ENCODE measurements around the gene BBX.

The BBX gene

GRCh38 chr3:107847791-107848190 lies 325.0 kb downstream of the BBX start:
- Histone ChIP-seq H3K79me1 (ENCODE audit: low read depth, low read length) (no peaks in the 10 kb centered on the region), H3K14ac (ENCODE audit: low read length) (no peak overlapping the region), H2BK12ac (ENCODE audit: low read length) (no peak overlapping the region), H3K9me3 (replicated peaks in 1 of 2; ENCODE audit: control insufficient read depth in 2 of 2, insufficient read depth in 1 of 2, low read depth in 1 of 2, low read length in 2 of 2) (no peaks in the 10 kb centered on the region), H2BK5ac (ENCODE audit: low read length) (no peak overlapping the region), H3K27ac (replicated peaks; ENCODE audit: low read length) (no peak overlapping the region), H2AK5ac (ENCODE audit: low read depth, low read length) (no peak overlapping the region), H4K8ac (ENCODE audit: low read depth, low read length) (no peak overlapping the region), H2BK15ac (ENCODE audit: low read length) (no peak overlapping the region), H3K4ac (ENCODE audit: low read length) (no peak overlapping the region), H3K4me2 (ENCODE audit: insufficient read depth, low read length, poor library complexity, severe bottlenecking) (no peak overlapping the region), H3K18ac (ENCODE audit: low read length) (no peak overlapping the region), H3K36me3 (replicated peaks in 1 of 2; ENCODE audit: control insufficient read depth in 2 of 2, insufficient read depth in 2 of 2, low read length in 2 of 2) (no peaks in the 10 kb centered on the region), H2AFZ (ENCODE audit: low read length) (no peak overlapping the region), H3K4me3 (ENCODE audit: low read length in 2 of 2) (no peak overlapping the region), H3K27me3 (ENCODE audit: control insufficient read depth in 3 of 3, insufficient read depth in 3 of 3, low read depth in 1 of 3, low read length in 3 of 3) (peaks cover 0 to 1% (median 0%) of the 10 kb centered on the region in 3 experiments), H3K23ac (ENCODE audit: low read depth, low read length, poor library complexity) (no peak overlapping the region), H2BK120ac (ENCODE audit: low read depth, low read length) (no peak overlapping the region), H3K9ac (ENCODE audit: low read depth, low read length, poor library complexity) (no peak overlapping the region), H4K91ac (ENCODE audit: low read depth, low read length, poor library complexity) (no peak overlapping the region), H3K4me1 (ENCODE audit: control insufficient read depth in 2 of 2, insufficient read depth in 1 of 2, low read depth in 1 of 2, low read length in 2 of 2) (no peaks in the 10 kb centered on the region)
- DNase-seq (ENCODE audit: low spot score): no peak
- no CpG with 5 or more reads among the region's 8 CpGs for WGBS, 2 donors (ENCODE audit: extremely low coverage in 2 of 2, insufficient read length in 2 of 2, insufficient replicate concordance in 1 of 2)

GRCh38 chr3:107848351-107848915 lies 325.7 kb downstream of the BBX start:
- Histone ChIP-seq H2AK5ac (ENCODE audit: low read depth, low read length) (no peak overlapping the region), H3K36me3 (replicated peaks in 1 of 2; ENCODE audit: control insufficient read depth in 2 of 2, insufficient read depth in 2 of 2, low read length in 2 of 2) (no peaks in the 10 kb centered on the region), H2BK15ac (ENCODE audit: low read length) (no peak overlapping the region), H3K27ac (replicated peaks; ENCODE audit: low read length) (no peak overlapping the region), H2BK12ac (ENCODE audit: low read length) (no peak overlapping the region), H2BK120ac (ENCODE audit: low read depth, low read length) (no peak overlapping the region), H3K14ac (ENCODE audit: low read length) (no peak overlapping the region), H3K4me3 (ENCODE audit: low read length in 2 of 2) (no peak overlapping the region), H3K18ac (ENCODE audit: low read length) (no peak overlapping the region), H3K27me3 (ENCODE audit: control insufficient read depth in 3 of 3, insufficient read depth in 3 of 3, low read depth in 1 of 3, low read length in 3 of 3) (peaks cover 0 to 1% (median 0%) of the 10 kb centered on the region in 3 experiments), H3K4ac (ENCODE audit: low read length) (no peak overlapping the region), H4K8ac (ENCODE audit: low read depth, low read length) (no peak overlapping the region), H3K4me1 (ENCODE audit: control insufficient read depth in 2 of 2, insufficient read depth in 1 of 2, low read depth in 1 of 2, low read length in 2 of 2) (no peaks in the 10 kb centered on the region), H2AFZ (ENCODE audit: low read length) (no peak overlapping the region), H3K4me2 (ENCODE audit: insufficient read depth, low read length, poor library complexity, severe bottlenecking) (no peak overlapping the region), H4K91ac (ENCODE audit: low read depth, low read length, poor library complexity) (no peak overlapping the region), H3K9ac (ENCODE audit: low read depth, low read length, poor library complexity) (no peak overlapping the region), H3K23ac (ENCODE audit: low read depth, low read length, poor library complexity) (no peak overlapping the region), H3K79me1 (ENCODE audit: low read depth, low read length) (no peaks in the 10 kb centered on the region), H2BK5ac (ENCODE audit: low read length) (no peak overlapping the region), H3K9me3 (replicated peaks in 1 of 2; ENCODE audit: control insufficient read depth in 2 of 2, insufficient read depth in 1 of 2, low read depth in 1 of 2, low read length in 2 of 2) (no peaks in the 10 kb centered on the region)
- no peak for DNase-seq (ENCODE audit: low spot score)
- WGBS, 2 donors (ENCODE audit: extremely low coverage in 2 of 2, insufficient read length in 2 of 2, insufficient replicate concordance in 1 of 2): no CpG with 5 or more reads among the region's 5 CpGs

- Histone ChIP-seq H4K8ac (ENCODE audit: low read depth, low read length) (no peak overlapping the region), H3K4me1 (ENCODE audit: control insufficient read depth in 2 of 2, insufficient read depth in 1 of 2, low read depth in 1 of 2, low read length in 2 of 2) (no peaks in the 10 kb centered on the region), H3K27me3 (ENCODE audit: control insufficient read depth in 3 of 3, insufficient read depth in 3 of 3, low read depth in 1 of 3, low read length in 3 of 3) (peaks cover 0 to 1% (median 0%) of the 10 kb centered on the region in 3 experiments), H2BK120ac (ENCODE audit: low read depth, low read length) (no peak overlapping the region), H3K9ac (ENCODE audit: low read depth, low read length, poor library complexity) (no peak overlapping the region), H3K18ac (ENCODE audit: low read length) (no peak overlapping the region), H3K4me2 (ENCODE audit: insufficient read depth, low read length, poor library complexity, severe bottlenecking) (no peak overlapping the region), H2AFZ (ENCODE audit: low read length) (no peak overlapping the region), H3K79me1 (ENCODE audit: low read depth, low read length) (no peaks in the 10 kb centered on the region), H2BK12ac (ENCODE audit: low read length) (no peak overlapping the region), H4K91ac (ENCODE audit: low read depth, low read length, poor library complexity) (no peak overlapping the region), H3K9me3 (replicated peaks in 1 of 2; ENCODE audit: control insufficient read depth in 2 of 2, insufficient read depth in 1 of 2, low read depth in 1 of 2, low read length in 2 of 2) (no peaks in the 10 kb centered on the region), H2BK5ac (ENCODE audit: low read length) (no peak overlapping the region), H3K23ac (ENCODE audit: low read depth, low read length, poor library complexity) (no peak overlapping the region), H2BK15ac (ENCODE audit: low read length) (no peak overlapping the region), H3K14ac (ENCODE audit: low read length) (no peak overlapping the region), H2AK5ac (ENCODE audit: low read depth, low read length) (no peak overlapping the region), H3K36me3 (replicated peaks in 1 of 2; ENCODE audit: control insufficient read depth in 2 of 2, insufficient read depth in 2 of 2, low read length in 2 of 2) (no peaks in the 10 kb centered on the region), H3K4me3 (ENCODE audit: low read length in 2 of 2) (no peak overlapping the region), H3K27ac (replicated peaks; ENCODE audit: low read length) (no peak overlapping the region), H3K4ac (ENCODE audit: low read length) (no peak overlapping the region)
- WGBS, 2 donors (ENCODE audit: extremely low coverage in 2 of 2, insufficient read length in 2 of 2, insufficient replicate concordance in 1 of 2): no CpG with 5 or more reads among the region's 2 CpGs
- no peak for DNase-seq (ENCODE audit: low spot score)
Observed at GRCh38 chr3:107850681-107851080, 327.9 kb downstream of the BBX start.

- Histone ChIP-seq H3K27me3 (ENCODE audit: control insufficient read depth in 3 of 3, insufficient read depth in 3 of 3, low read depth in 1 of 3, low read length in 3 of 3) (no peaks in the 10 kb centered on the region), H3K27ac (replicated peaks; ENCODE audit: low read length) (no peak overlapping the region)
Observed at GRCh38 chr3:107853821-107854220, 331.1 kb downstream of the BBX start.

More at GRCh38 chr3:107853821-107854220, 331.1 kb downstream of the BBX start:
- Histone ChIP-seq H2BK5ac (ENCODE audit: low read length) (no peak overlapping the region), H3K79me1 (ENCODE audit: low read depth, low read length) (no peaks in the 10 kb centered on the region), H2BK12ac (ENCODE audit: low read length) (no peak overlapping the region), H4K91ac (ENCODE audit: low read depth, low read length, poor library complexity) (no peak overlapping the region), H4K8ac (ENCODE audit: low read depth, low read length) (no peak overlapping the region), H3K4me3 (ENCODE audit: low read length in 2 of 2) (no peak overlapping the region), H2BK15ac (ENCODE audit: low read length) (no peak overlapping the region), H3K4me1 (ENCODE audit: control insufficient read depth in 2 of 2, insufficient read depth in 1 of 2, low read depth in 1 of 2, low read length in 2 of 2) (no peaks in the 10 kb centered on the region), H3K14ac (ENCODE audit: low read length) (no peak overlapping the region), H2AK5ac (ENCODE audit: low read depth, low read length) (no peak overlapping the region), H3K4ac (ENCODE audit: low read length) (no peak overlapping the region), H3K23ac (ENCODE audit: low read depth, low read length, poor library complexity) (no peak overlapping the region), H3K9ac (ENCODE audit: low read depth, low read length, poor library complexity) (no peak overlapping the region), H3K18ac (ENCODE audit: low read length) (no peak overlapping the region), H2BK120ac (ENCODE audit: low read depth, low read length) (no peak overlapping the region), H3K4me2 (ENCODE audit: insufficient read depth, low read length, poor library complexity, severe bottlenecking) (no peak overlapping the region), H3K36me3 (replicated peaks in 1 of 2; ENCODE audit: control insufficient read depth in 2 of 2, insufficient read depth in 2 of 2, low read length in 2 of 2) (no peaks in the 10 kb centered on the region), H2AFZ (ENCODE audit: low read length) (no peak overlapping the region), H3K9me3 (replicated peaks in 1 of 2; ENCODE audit: control insufficient read depth in 2 of 2, insufficient read depth in 1 of 2, low read depth in 1 of 2, low read length in 2 of 2) (no peaks in the 10 kb centered on the region)
- DNase-seq (ENCODE audit: low spot score): no peak
